Stimulated activated CD4-positive, alpha-beta T cell treated with anti-CD3 and anti-CD28 coated beads, Interleukin-4, amount 100 ng/mL, for 4 hours (primary cell): Measurements from ENCODE around the gene RABGAP1L.

ENCODE experiments used
- DNase-seq, 2 experiments: peaks; one replicate each; pipeline ENCODE4 v3.0.0-alpha.2; 2020

The RABGAP1L gene

DNA sequence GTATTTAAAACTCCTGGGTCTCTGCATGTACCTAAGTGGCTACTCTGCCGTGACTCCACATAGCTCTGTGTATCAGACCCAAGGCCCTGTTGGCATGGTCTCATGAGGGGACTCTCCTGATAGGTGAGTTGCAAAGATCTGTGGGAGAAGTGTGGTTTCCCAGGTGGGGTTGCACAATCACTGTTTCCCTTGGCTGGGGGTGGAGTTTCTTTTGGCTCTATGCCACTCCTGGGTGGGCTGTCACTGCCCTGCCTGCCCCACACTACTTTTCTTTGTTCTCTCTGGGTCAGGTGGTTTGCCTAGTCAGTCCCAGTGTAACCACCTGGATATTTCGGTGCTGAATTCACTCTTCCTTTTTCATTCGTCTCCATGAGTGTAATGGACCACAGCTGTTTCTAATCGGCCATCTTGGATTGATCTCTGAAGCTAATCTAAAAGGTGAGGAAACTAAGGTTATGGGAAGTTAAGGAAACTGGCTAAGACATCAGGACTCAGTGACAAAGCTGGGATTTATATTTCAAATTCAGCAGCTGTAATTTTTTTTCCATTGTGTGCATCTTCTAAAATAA lies 743.3 kb downstream of the RABGAP1L start:
- no peak for DNase-seq

DNA sequence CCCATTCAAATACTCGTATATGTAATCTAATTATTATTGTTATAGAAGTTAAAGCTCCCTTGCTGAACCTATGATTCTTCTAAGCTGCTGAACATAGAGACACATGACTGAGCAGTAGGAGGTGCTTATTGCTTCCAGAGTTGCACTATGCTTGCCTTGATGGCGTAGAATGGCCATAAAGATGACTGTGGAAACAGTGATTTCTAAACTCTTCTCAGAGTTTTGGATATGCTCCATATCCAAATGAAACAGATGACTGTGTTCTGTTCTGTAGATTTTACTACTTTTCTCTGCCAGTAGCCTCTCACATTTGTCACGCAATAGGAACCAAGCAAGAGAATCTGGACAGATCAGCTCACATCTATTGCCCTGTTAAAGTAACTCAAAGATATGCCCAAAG lies 752.3 kb downstream of the RABGAP1L start:
- DNase-seq: no peak

DNA sequence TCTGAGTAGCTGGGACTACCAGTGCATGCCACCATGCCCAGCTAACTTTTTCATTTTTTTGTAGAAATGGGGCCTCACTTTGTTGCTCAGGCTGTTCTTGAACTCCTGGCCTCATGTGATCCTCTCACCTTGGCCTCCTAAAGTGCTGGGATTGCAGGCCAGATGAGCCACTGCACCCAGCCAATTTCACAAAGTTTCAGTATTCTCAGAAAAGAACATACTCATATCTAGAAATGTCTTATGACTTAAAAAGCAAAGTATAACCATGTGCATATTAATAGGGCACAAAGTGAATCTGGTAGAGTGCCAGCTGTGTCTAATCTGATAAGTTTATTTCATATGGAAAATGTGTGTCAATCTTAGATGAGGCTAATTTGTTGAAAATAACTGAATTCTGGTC lies 752.9 kb downstream of the RABGAP1L start:
- no peak for DNase-seq

DNA sequence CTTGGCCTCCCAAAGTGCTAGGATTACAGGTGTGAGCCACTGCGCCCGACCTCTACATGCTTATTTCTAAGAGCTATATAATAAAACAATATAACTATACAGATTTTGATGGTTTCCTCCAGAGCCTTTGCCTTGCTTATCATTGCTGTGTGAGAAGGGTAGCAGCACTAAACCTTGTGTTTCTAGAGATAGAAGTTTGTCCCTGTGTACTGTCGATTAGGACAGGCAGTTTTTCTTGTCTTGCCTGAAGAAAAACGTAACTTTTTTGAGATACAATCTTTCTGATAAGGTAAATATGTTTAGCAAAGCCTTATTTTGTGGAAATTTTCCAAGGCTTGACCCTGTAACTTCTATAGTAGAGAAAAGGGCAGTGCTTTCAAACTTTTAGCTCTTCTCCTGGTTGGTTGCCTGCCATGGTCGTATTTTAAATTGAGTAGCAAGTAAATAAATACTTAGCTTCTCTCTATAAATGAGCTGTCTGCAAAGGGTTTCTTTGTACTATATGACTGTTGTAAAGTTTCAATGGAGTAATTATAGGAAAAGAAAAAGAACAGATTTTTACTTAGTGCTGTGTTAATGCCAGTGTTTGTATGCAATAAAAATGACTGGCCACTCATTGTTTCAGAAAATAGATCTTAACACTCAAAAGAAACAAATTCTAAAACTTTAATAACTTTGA lies 754.0 kb downstream of the RABGAP1L start:
- DNase-seq: no peak

DNA sequence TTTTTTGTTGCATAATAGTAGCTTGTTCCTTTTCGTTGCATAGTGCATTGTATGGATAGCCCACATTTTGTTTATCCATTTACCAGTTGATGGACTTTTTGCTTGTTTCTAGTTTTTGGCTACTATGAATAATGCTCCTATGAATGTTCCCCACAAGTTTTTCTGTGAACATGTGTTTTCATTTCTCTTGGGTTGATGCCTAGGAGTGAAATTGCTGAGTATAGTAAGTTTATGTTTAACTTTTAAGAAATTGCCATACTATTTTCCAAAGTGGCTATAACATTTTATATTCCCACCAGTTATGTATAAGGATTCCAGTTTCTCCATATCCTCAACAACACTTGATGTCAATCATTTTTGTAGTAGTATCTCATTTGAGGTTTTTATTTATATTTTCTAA lies 755.7 kb downstream of the RABGAP1L start:
- no peak for DNase-seq

DNA sequence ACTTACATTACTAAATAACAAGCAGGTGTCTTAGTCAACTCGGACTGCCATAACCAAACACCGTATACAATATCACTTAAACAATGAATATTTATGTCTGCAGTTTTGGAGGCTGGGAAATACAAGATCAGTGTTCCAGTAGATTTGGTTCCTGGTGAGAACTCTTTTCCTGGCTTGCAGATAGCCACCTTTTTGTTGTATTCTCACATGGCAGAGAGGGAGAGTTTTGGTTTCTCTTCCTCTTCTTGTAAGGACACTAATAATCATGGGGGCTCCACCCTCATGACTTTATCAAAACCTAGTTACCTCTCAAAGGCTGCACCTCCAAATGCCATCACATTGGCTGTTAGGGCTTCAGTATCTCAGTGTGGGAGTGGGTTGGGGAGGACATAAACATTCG lies 757.5 kb downstream of the RABGAP1L start:
- no peak for DNase-seq

DNA sequence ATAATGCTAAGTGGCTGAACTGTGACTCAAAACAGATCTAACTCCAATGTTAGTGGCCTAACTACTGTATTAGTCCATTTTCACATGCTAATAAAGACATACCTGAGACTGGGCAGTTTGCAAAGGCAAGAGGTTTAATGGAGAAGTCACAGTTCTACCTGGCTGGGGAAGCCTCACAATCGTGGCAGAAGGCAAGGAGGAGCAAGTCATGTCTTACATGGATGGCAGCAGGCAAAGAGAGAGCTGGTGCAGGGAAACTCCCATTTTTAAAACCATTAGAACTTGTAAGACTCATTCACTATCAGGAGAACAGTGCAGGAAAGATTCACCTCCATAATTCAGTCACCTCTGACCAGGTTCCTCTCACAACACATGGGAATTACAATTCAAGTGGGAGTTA lies 760.8 kb downstream of the RABGAP1L start:
- no peak for DNase-seq

DNA sequence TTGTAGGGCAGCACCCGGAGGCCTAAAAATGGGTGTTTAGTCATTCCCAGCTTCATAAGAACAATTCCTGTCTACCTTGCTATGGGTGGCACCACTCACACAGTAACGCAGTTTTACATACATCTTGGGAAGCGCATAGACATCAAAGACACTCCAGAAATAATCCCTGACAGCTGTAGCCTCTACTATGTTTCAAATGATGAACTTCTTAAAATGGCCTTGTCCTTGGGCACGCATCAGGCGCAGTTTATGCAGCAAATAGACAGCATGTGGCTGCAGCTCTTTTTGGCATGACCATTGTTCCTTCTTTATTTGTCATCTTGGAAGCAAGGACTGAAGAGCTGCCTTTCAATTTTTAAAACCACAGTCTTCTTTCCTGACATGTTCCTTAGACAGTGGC lies 762.8 kb downstream of the RABGAP1L start:
- DNase-seq: no peak

DNA sequence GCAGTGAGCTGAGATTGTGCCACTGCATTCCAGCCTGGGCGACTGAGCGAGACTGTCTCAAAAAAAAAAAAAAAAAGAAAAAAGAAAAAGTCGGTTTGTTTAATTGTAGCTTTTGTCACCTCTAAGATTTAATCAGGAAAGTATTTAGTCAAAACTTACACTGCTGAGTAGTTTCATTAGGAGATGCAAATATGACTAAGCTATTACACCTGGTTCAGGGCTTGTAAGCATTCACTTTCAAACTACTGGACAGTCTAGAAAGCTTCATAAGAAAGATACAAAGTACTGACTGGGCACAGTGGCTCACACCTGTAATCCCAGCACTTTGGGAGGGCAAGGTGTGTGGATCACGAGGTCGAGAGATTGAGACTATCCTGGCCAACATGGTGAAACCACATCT lies 764.5 kb downstream of the RABGAP1L start:
- DNase-seq: no peak

DNA sequence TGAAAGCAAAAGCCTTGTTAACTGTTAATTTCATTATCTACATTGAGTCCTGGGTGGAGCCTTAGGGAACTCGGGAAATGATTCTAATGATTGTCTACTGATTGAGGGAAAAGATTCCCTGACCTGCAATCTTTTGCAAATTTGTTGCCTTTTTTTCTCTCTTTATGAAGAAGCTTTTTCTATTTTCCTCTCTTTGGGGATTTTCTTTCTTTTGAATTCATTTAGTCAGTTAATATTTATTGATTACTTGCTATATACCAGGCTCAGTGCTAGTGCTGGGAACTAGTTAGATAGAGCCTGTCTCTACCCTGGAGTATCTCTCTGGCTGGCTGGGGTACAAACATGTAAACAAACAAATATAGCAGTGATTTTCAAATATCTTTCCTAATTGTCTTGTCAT lies 769.2 kb downstream of the RABGAP1L start:
- no peak for DNase-seq

DNA sequence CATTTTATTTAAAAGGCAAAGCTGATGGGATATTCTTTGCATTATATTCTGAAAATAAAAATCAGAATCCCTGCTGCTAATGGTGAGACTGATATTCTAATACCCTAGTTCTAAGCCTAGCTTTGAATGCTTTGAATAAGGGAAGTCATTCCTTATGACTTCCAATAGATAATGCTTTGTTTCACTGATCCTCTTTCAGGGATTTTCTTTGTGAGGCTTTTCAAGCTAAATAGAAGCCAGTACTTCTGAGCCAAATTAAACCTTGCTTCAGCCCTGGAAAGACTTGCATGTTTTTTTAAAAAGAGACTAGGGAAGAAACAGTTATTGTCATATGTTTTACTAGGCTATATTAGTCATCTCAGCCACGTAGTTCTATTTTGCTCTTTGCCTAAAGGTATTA lies 771.9 kb downstream of the RABGAP1L start:
- DNase-seq: no peak

DNA sequence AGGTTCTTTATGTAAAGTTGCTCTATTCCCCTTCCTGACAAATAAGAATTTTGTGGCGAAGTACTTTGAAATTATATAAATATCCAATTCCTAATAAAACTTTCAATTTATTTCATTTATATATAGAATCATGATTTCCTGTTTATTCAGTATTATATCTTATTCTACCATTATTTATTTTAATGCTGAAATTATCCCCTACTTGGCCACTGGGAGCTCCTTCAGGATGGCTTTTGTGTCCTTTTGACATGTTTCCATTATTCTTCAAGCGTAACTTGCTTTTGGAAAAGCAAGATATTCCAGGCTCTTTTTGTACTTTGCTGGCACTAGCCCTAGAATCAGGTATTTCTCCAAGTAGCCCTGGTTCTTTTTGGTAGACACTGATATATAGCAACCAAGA lies 773.3 kb downstream of the RABGAP1L start:
- no peak for DNase-seq

DNA sequence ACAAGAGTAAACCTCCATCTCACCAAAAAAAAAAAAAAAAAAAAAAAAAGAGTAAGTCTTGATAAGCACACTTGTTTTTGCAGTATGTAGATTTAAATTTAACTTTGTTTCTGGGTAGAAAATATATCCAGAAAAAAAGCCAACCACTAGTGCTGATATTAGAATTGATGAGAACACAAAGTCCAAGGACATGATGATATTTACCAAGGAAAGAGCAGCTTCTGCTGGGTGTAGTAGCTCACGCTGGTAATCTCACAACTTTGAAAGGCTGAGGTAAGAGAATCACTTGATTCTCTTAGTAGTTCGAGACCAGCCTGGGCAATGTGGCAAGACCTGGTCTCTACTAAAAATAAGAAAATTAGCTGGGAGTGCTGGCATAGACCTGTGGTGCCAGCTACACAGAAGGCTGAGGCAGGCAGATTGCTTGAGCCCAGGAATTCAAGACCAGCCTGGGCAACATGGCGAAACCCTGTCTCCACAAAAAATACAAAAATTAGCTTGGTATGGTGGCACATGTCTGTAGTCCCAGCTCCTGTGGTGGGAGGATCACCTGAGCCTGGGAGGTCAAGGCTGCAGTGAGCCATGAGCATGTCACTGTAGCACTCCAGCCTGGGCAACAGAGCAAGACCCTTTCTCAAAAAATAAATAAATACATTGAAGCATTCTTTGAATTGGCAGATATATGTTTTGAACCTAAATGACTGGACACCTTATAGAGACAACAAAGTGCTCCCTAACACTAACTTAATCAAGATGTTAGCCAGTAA lies 776.8 kb downstream of the RABGAP1L start:
- DNase-seq: no peak

DNA sequence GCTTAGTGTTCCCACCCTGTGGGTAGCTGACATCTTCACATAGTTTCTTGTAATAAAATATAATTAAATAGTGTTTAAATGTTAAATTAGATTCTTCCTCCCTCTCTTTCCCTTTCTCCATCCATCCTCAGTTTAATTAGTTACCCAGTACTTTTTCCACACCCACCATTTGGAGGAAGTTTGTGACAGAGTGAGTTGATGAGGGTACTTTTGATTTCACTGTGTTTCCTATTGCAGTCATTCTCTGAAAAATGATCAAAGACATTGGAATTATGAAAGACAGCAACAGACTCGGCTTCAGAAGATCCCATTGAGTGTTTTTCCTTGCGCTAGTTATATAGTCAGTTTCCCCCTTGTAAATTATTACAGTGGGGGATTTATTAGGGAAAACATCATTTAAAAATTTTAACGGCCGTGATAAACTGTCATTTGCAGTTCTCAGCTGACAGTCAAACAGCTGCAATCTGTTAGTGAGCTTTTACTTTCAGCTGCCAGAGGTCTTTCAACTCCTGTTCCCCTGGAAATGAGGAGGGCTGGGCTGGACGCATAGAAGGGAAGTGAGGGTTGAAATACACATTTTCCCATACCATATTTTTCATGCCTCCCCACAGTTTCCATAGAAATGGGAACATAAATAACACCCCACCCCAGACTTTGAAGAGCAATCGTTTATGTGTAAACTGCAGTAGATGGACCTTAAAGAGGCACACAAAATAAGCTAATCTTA lies 779.1 kb downstream of the RABGAP1L start:
- no peak for DNase-seq

DNA sequence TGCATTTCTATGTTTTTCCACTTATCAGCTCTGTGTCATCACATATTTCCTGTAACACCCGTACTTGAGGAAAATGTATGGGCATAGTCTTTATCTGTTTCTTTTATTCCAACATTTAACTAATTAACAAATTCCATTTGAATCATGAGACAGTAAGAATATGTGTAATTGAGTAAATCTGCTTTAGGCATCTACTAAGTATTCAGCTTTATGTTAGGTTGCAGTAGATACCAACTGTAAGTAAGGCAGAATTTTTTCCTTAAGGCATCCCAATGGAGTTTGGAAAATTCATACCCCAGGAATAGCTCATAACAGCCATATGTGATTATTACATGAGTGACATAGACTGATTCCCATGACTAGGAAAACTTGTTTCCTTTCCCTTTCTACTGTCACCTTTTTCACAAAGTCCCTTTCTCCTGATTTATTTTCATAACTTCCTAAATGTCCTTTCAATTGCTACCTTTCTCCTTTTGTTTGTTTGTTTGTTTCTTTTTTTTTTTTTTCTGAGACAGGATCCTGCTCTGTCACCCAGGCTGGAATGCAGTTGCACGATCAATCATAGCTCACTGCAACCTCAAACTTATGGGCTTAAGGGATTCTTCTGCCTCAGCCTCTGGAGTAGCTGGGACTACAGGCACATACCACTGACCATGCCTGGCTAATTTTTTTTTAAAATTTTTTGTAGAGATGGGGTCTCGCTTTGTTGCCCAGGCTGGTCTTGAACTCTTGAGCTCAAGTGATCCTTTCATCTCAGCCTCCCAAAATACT lies 780.6 kb downstream of the RABGAP1L start:
- no peak for DNase-seq

DNA sequence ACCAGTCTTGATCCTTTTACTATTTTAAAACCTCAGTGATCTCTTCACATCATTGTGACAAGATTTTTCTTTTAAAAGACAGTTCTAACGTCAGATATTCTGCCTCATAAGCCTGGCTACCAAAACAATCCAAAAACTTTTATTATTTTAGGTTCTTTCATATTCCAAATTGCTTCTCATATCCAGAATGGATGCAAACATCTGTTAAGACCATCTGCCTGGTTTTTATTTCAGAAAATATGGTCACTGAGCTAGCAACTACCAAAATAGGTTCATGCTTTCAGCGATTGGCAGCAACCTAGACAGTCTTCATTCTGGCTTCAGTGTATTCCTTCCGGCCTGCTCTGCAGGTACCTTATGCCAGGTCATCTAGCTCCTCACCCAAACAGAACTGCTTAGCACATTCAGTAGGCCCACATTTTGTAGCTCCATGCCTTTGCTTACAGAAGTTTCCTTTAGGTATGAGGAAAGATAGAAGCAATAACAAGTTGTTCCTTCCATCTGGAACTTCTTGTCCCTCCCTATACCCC lies 781.4 kb downstream of the RABGAP1L start:
- no peak for DNase-seq

DNA sequence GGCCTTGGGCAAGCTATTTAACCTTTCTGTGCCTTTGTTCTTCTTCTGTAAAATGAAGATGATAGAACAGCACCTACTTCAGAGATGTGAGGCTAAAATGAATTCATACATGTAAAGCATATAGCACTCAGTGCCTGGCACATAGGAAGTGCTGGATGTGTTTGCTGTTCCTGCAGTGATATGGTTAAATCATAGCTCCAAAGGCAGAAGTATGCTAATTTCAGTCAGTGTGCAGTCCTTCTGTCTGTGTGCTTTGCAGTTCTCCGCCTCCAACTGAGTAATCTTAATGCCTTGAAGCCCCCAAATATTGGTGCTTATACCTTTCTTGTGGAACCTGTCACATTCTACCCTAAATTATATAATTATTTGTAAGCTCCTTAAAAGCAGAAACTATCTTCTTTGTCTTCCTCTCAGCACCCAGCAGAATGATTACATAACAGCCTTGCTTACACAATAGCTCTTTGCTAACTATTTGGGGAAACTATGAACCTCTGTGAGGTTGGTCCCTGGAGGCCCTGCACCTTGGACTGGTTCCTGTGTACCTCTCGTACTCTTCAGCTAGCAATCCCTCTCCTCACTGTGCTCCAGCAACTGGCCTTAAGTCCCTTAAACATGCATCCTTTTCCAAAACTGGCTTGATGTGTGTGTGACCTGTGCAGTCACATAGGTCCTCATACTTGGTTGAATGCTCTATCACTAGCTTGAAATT lies 783.4 kb downstream of the RABGAP1L start:
- DNase-seq: no peak

DNA sequence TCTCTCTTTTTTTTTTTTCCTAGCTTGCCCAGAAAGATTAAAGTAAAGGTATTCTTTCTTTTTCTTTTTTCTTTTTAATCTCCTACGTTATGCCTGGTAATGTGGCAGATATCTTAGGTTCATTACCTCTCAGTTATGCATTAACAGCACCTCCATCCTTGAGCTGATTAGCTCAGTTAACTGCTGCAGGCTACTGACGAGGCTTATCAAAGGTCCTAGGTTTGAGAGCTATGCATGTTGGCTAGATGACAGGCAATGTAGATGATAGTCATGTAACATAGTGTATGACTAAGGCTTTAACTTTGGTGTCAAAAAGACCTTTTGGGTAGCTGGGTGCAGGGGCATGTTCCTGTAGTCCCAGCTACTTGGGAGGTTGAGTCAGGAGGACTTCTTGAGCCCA lies 786.7 kb downstream of the RABGAP1L start:
- no peak for DNase-seq

DNA sequence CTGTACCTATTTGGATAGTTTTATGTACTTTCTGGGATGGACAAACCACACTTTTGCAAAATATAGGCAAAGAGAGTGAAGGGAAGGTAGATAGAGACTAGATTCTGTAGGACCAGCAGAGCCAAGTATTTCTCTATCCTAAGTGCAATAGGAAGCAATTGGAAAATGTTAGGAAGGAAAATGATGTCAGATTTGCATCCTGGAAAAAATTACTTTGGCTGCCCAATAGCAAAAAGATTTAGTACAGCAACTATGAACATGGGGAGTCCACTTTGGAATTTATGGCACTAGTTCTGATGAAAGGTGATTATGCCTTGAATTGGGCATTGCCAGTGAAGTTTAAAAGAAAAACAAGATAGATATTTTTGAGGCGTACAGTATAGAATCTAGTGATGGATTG lies 789.7 kb downstream of the RABGAP1L start:
- DNase-seq: no peak

DNA sequence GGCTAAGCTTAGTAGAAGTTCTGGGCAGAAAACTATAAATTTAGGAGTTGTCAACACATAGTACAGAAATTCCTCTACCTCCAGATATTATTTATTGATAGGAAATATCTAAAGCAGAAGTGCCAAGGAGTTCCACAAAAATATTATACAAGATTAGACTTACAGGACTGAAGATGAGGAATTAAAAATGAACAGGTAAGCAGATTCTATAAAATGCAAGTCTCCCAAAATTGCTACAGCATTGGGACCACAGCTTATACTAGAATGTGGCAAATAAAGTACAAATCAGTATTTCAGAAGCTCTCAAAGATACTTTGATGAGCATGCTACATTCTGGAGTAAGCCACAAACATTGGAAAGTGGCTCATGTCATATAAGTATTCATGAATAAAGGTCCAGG lies 790.3 kb downstream of the RABGAP1L start:
- no peak for DNase-seq

DNA sequence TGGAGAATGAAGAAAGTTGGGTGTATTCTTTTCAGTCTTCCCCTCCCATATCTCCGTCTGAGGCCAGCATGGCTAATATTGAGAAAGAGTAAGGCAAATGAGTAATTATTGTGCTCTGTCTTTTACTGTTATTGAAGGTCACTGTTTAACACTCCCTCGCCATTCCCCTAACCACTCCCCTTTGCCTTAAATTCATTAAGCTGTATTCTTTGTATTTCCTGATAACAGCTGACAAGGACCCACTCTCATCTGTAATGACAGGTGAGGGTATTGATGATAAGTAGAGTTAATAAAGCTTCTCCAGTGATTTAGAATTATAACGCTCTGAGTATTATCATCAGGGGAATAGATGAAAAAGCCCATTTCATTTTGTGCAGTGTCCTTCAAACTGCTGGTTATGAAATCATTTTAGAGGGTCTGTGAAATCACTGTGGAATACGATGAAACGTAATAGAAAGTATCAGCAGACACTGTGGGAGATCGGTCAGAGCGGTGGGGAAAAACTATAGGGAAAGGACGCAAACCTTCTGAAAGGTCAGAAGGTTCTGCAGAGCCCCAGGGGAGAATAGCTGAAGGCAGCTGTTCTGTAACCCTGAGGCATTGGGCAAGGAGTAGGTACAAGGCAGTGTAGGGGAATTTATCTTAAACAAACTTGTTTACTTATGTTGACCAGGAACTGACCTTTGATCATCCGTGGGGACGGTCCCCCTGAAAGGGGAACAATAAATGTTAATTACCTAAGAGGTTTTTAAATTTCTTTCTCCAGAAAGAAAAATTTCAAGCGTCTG lies 794.2 kb downstream of the RABGAP1L start:
- DNase-seq: no peak
